ENCODE results near the gene HERC4.

Gene HERC4

GRCh38 chr10:68107651-68108050 lies 32.6 kb upstream of the HERC4 start:
- Histone ChIP-seq H3K27me3 (ENCODE audit: control insufficient read depth, insufficient read depth, low read length) (no peaks in the 10 kb centered on the region), H3K36me3 (ENCODE audit: control insufficient read depth, insufficient read depth, low read length) (no peaks in the 10 kb centered on the region), H3K9ac (ENCODE audit: low read length) (no peak overlapping the region), H3K4me3 (ENCODE audit: low read length) (no peak overlapping the region), H3K27ac (ENCODE audit: low read depth, low read length) (no peak overlapping the region), H3K4me1 (ENCODE audit: control insufficient read depth, insufficient read depth, low read length) (peaks cover 3% of the 10 kb centered on the region)

DNA sequence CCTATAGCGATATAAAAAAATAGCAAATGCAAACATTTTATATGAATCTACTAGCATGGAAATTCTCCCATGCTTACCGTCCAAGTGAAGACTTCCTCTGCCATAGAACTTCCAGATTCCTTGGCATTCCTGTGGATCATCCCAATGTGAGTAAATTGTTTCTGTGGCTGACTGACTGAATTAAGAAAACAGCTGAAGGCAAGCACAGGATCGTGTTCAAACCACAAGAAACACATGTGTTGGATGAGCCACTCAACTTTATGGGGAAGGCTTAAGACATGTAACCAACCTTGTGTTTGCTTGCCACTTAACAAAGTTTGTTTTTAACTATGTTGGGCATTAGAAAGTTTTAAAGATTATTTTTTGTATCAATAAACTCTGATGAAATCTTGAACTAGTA lies 31.6 kb upstream of the HERC4 start:
- H3K27ac ChIP-seq (ENCODE audit: low read depth, low read length) = no peak overlapping the region
- H3K36me3 ChIP-seq (ENCODE audit: control insufficient read depth, insufficient read depth, low read length) = no peaks in the 10 kb centered on the region
- H3K9ac ChIP-seq (ENCODE audit: low read length) = no peak overlapping the region
- H3K4me1 ChIP-seq (ENCODE audit: control insufficient read depth, insufficient read depth, low read length) = peaks cover 3% of the 10 kb centered on the region
- no peak overlapping the region for H3K4me3 ChIP-seq (ENCODE audit: low read length)
- H3K27me3 ChIP-seq (ENCODE audit: control insufficient read depth, insufficient read depth, low read length) = no peaks in the 10 kb centered on the region

- Histone ChIP-seq H3K9ac (ENCODE audit: low read length) (no peak overlapping the region), H3K4me3 (ENCODE audit: low read length) (no peak overlapping the region), H3K36me3 (ENCODE audit: control insufficient read depth, insufficient read depth, low read length) (no peaks in the 10 kb centered on the region), H3K4me1 (ENCODE audit: control insufficient read depth, insufficient read depth, low read length) (peaks cover 3% of the 10 kb centered on the region), H3K27ac (ENCODE audit: low read depth, low read length) (no peak overlapping the region), H3K27me3 (ENCODE audit: control insufficient read depth, insufficient read depth, low read length) (no peaks in the 10 kb centered on the region)
These were observed 30.7 kb upstream of the HERC4 start for GRCh38 chr10:68105820-68106219.

DNA sequence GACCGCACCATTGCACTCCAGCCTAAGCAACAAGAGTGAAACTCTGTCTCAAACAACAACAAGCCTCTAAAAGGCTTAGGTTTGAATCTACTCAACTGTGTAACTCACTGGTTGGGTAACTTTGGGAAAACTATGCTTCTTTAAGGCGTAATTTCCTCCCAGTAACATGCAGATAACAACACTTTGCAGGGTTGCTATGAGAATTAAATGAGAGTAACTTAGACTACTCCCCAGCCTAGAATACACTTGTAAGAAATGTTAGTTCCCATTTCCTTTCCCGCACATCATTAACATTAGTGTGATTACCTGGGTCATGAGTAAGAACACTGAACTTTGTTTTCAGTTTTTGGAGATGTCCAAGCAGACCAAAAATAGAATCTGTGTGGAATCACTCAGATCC lies 28.8 kb upstream of the HERC4 start:
- Histone ChIP-seq H3K4me3 (ENCODE audit: low read length) (no peak overlapping the region), H3K36me3 (ENCODE audit: control insufficient read depth, insufficient read depth, low read length) (no peaks in the 10 kb centered on the region), H3K4me1 (ENCODE audit: control insufficient read depth, insufficient read depth, low read length) (no peaks in the 10 kb centered on the region), H3K9ac (ENCODE audit: low read length) (no peak overlapping the region), H3K27me3 (ENCODE audit: control insufficient read depth, insufficient read depth, low read length) (no peaks in the 10 kb centered on the region), H3K27ac (ENCODE audit: low read depth, low read length) (no peak overlapping the region)

- Histone ChIP-seq H3K9ac (ENCODE audit: low read length) (no peak overlapping the region), H3K27me3 (ENCODE audit: control insufficient read depth, insufficient read depth, low read length) (no peaks in the 10 kb centered on the region), H3K4me3 (ENCODE audit: low read length) (no peak overlapping the region), H3K36me3 (ENCODE audit: control insufficient read depth, insufficient read depth, low read length) (no peaks in the 10 kb centered on the region), H3K27ac (ENCODE audit: low read depth, low read length) (no peak overlapping the region), H3K4me1 (ENCODE audit: control insufficient read depth, insufficient read depth, low read length) (no peaks in the 10 kb centered on the region)
These were observed 28.3 kb upstream of the HERC4 start for GRCh38 chr10:68103261-68103878.

GRCh38 chr10:68101066-68101465 lies 26.0 kb upstream of the HERC4 start:
- Histone ChIP-seq H3K36me3 (ENCODE audit: control insufficient read depth, insufficient read depth, low read length) (no peaks in the 10 kb centered on the region), H3K4me1 (ENCODE audit: control insufficient read depth, insufficient read depth, low read length) (no peaks in the 10 kb centered on the region), H3K27ac (ENCODE audit: low read depth, low read length) (no peak overlapping the region), H3K9ac (ENCODE audit: low read length) (no peak overlapping the region), H3K27me3 (ENCODE audit: control insufficient read depth, insufficient read depth, low read length) (no peaks in the 10 kb centered on the region), H3K4me3 (ENCODE audit: low read length) (no peak overlapping the region)

GRCh38 chr10:68099736-68100135 lies 24.7 kb upstream of the HERC4 start:
- Histone ChIP-seq H3K36me3 (ENCODE audit: control insufficient read depth, insufficient read depth, low read length) (no peaks in the 10 kb centered on the region), H3K4me3 (ENCODE audit: low read length) (no peak overlapping the region), H3K4me1 (ENCODE audit: control insufficient read depth, insufficient read depth, low read length) (no peaks in the 10 kb centered on the region), H3K9ac (ENCODE audit: low read length) (no peak overlapping the region), H3K27me3 (ENCODE audit: control insufficient read depth, insufficient read depth, low read length) (no peaks in the 10 kb centered on the region), H3K27ac (ENCODE audit: low read depth, low read length) (no peak overlapping the region)

- no peaks in the 10 kb centered on the region for H3K36me3 ChIP-seq (ENCODE audit: control insufficient read depth, insufficient read depth, low read length)
- H3K4me3 ChIP-seq (ENCODE audit: low read length) = no peak overlapping the region
- no peak overlapping the region for H3K9ac ChIP-seq (ENCODE audit: low read length)
- no peaks in the 10 kb centered on the region for H3K27me3 ChIP-seq (ENCODE audit: control insufficient read depth, insufficient read depth, low read length)
- H3K4me1 ChIP-seq (ENCODE audit: control insufficient read depth, insufficient read depth, low read length) = no peaks in the 10 kb centered on the region
- H3K27ac ChIP-seq (ENCODE audit: low read depth, low read length) = no peak overlapping the region
These were observed 21.9 kb upstream of the HERC4 start for GRCh38 chr10:68096913-68097516.

GRCh38 chr10:68095153-68095552 lies 20.1 kb upstream of the HERC4 start:
- no peaks in the 10 kb centered on the region for H3K27me3 ChIP-seq (ENCODE audit: control insufficient read depth, insufficient read depth, low read length)

GRCh38 chr10:68092512-68092911 lies 17.4 kb upstream of the HERC4 start:
- H3K9ac ChIP-seq (ENCODE audit: low read length) = no peak overlapping the region
- no peak overlapping the region for H3K27ac ChIP-seq (ENCODE audit: low read depth, low read length)
- H3K4me1 ChIP-seq (ENCODE audit: control insufficient read depth, insufficient read depth, low read length) = no peaks in the 10 kb centered on the region
- H3K4me3 ChIP-seq (ENCODE audit: low read length) = no peak overlapping the region
- no peaks in the 10 kb centered on the region for H3K36me3 ChIP-seq (ENCODE audit: control insufficient read depth, insufficient read depth, low read length)
- H3K27me3 ChIP-seq (ENCODE audit: control insufficient read depth, insufficient read depth, low read length) = no peaks in the 10 kb centered on the region

More at GRCh38 chr10:68095153-68095552, 20.1 kb upstream of the HERC4 start:
- Histone ChIP-seq H3K4me1 (ENCODE audit: control insufficient read depth, insufficient read depth, low read length) (no peaks in the 10 kb centered on the region), H3K4me3 (ENCODE audit: low read length) (no peak overlapping the region), H3K36me3 (ENCODE audit: control insufficient read depth, insufficient read depth, low read length) (no peaks in the 10 kb centered on the region), H3K9ac (ENCODE audit: low read length) (no peak overlapping the region), H3K27ac (ENCODE audit: low read depth, low read length) (no peak overlapping the region)

DNA sequence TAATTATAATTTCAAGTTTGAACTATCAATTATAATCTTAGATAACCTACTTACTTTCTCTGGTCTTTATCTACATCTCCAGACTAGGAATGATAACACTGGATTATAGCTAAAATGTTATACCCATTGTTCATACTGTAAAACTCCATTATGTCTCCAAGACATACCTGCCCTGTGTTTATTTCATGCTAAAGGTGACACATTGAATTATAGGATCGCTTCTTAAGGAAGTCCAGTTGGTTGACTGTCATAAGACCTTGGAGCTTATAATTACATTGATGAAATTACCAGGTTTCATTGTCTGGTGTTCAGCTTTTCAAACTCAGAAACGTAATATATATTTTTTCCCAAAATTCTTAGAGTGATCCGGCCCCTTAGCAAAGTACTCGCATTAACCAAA lies 15.5 kb upstream of the HERC4 start:
- Histone ChIP-seq H3K4me3 (ENCODE audit: low read length) (no peak overlapping the region), H3K27me3 (ENCODE audit: control insufficient read depth, insufficient read depth, low read length) (no peaks in the 10 kb centered on the region), H3K36me3 (ENCODE audit: control insufficient read depth, insufficient read depth, low read length) (no peaks in the 10 kb centered on the region), H3K9ac (ENCODE audit: low read length) (no peak overlapping the region), H3K27ac (ENCODE audit: low read depth, low read length) (no peak overlapping the region), H3K4me1 (ENCODE audit: control insufficient read depth, insufficient read depth, low read length) (no peaks in the 10 kb centered on the region)

- Histone ChIP-seq H3K27me3 (ENCODE audit: control insufficient read depth, insufficient read depth, low read length) (no peaks in the 10 kb centered on the region), H3K36me3 (ENCODE audit: control insufficient read depth, insufficient read depth, low read length) (no peaks in the 10 kb centered on the region), H3K4me3 (ENCODE audit: low read length) (no peak overlapping the region), H3K27ac (ENCODE audit: low read depth, low read length) (no peak overlapping the region), H3K4me1 (ENCODE audit: control insufficient read depth, insufficient read depth, low read length) (no peaks in the 10 kb centered on the region), H3K9ac (ENCODE audit: low read length) (no peak overlapping the region)
These were observed 13.7 kb upstream of the HERC4 start for GRCh38 chr10:68088740-68089139.

GRCh38 chr10:68087685-68088401 lies 12.8 kb upstream of the HERC4 start:
- Histone ChIP-seq H3K4me1 (ENCODE audit: control insufficient read depth, insufficient read depth, low read length) (no peaks in the 10 kb centered on the region), H3K9ac (ENCODE audit: low read length) (no peak overlapping the region), H3K4me3 (ENCODE audit: low read length) (no peak overlapping the region), H3K27me3 (ENCODE audit: control insufficient read depth, insufficient read depth, low read length) (no peaks in the 10 kb centered on the region), H3K36me3 (ENCODE audit: control insufficient read depth, insufficient read depth, low read length) (no peaks in the 10 kb centered on the region), H3K27ac (ENCODE audit: low read depth, low read length) (no peak overlapping the region)
